BE2C (cell line): Measurements from ENCODE around the gene RPL27A.

Source experiments
- DNase-seq: peaks from one replicate; pipeline ENCODE4 v3.0.0-alpha.2; 2020
- H3K27me3 ChIP-seq: fragments of 250-450 bp; sonication (Bioruptor Pico); 2 replicates; pipeline ENCODE4 v1.5.1; 2020; ENCODE audit warnings: mild to moderate bottlenecking
- H3K36me3 ChIP-seq: fragments of 250-450 bp; sonication (Bioruptor Pico); 2 replicates; pipeline ENCODE4 v1.5.1; 2020; ENCODE audit warnings: mild to moderate bottlenecking
- H3K4me1 ChIP-seq: fragments of 250-450 bp; sonication (Bioruptor Pico); 2 replicates; pipeline ENCODE4 v1.5.1; 2020
- H3K4me3 ChIP-seq: 2 replicates; pipeline ENCODE4 v1.5.1; 2011; ENCODE audit warnings: low read depth, low read length
- H3K9me3 ChIP-seq: fragments of 250-450 bp; sonication (Bioruptor Pico); 2 replicates; pipeline ENCODE4 v1.5.1; 2020
- CTCF ChIP-seq: IDR thresholded peaks from 2 replicates; pipeline ENCODE4 v1.5.1; 2012; ENCODE audit warnings: mild to moderate bottlenecking, low read depth, low read length

RPL27A gene

GRCh38 chr11:8739309-8739793, 56.8 kb downstream of the RPL27A start:
- H3K27me3 ChIP-seq, result no peaks in the 10 kb centered on the region
- no peaks in the 10 kb centered on the region for H3K4me1 ChIP-seq
- no peak for DNase-seq
- no peaks in the 10 kb centered on the region for H3K9me3 ChIP-seq
- TF ChIP-seq CTCF, result no peak
- H3K36me3 ChIP-seq, result no peaks in the 10 kb centered on the region
- H3K4me3 ChIP-seq, result no peak overlapping the region
